PC-9 (cell line): ENCODE data around the gene AIFM2. TPM values are rescaled to one million over a fixed set of nuclear protein-coding genes. Genes with fewer than 3 reads are reported as not detected.

Experiments
- BruUV-seq: library from RNA; stranded (reverse); fragments of 400-500 nt; replicated peaks from 2 replicates; lab custom pipeline; 2021; lab: Mats Ljungman, UMichigan
- CTCF ChIA-PET: fragments of 300-600 bp; sonication (Branson Sonifier 250); formaldehyde crosslinking; loops from one replicate; lab custom pipeline; 2022; ENCODE audit warnings: antibody characterized with exemption; lab: Charles Lee
- POLR2A ChIA-PET: fragments of 300-600 bp; sonication (Branson Sonifier 250); formaldehyde crosslinking; loops from one replicate; lab custom pipeline; 2022; ENCODE audit warnings: antibody characterized with exemption; ENCODE audit not compliant: unreplicated experiment; lab: Charles Lee
- DNase-seq, 2 experiments: peaks; one replicate each; pipeline versions ENCODE4 v3.0.0 to v3.0.0-alpha.2; 2015 to 2022; ENCODE audit warnings: mixed read lengths in 1 of 2
- H2AFZ ChIP-seq: fragments of 200-600 bp; sonication (generic); 2 replicates; pipeline ENCODE4 v1.8.1; 2017; ENCODE audit warnings: antibody characterized with exemption
- H3F3A ChIP-seq: fragments of 200-600 bp; sonication (generic); 2 replicates; pipeline ENCODE4 v1.8.1; 2017; ENCODE audit warnings: antibody characterized with exemption, mild to moderate bottlenecking, low read depth; ENCODE audit not compliant: insufficient read depth
- H3K27ac ChIP-seq: fragments of 200-600 bp; sonication (generic); 2 replicates; pipeline ENCODE4 v1.6.1; 2016; ENCODE audit warnings: mixed run types
- H3K27me3 ChIP-seq: fragments of 200-600 bp; sonication (generic); 2 replicates; pipeline ENCODE4 v1.6.1; 2016; ENCODE audit warnings: low read depth, mixed run types; ENCODE audit not compliant: insufficient read depth
- H3K36me3 ChIP-seq: fragments of 200-600 bp; sonication (generic); 2 replicates; pipeline ENCODE4 v1.6.1; 2016; ENCODE audit warnings: low read depth, mixed run types
- H3K4me1 ChIP-seq: fragments of 200-600 bp; sonication (generic); replicated peaks from 2 replicates; pipeline ENCODE4 v1.6.1; 2016; ENCODE audit warnings: mixed run types; ENCODE audit not compliant: insufficient read depth
- H3K4me2 ChIP-seq: fragments of 200-600 bp; sonication (generic); 2 replicates; pipeline ENCODE4 v1.6.1; 2017; ENCODE audit warnings: mixed run types
- H3K4me3 ChIP-seq: fragments of 200-600 bp; sonication (generic); 2 replicates; pipeline ENCODE4 v1.6.1; 2016; ENCODE audit warnings: mixed run types
- H3K79me2 ChIP-seq: fragments of 200-600 bp; sonication (generic); 2 replicates; pipeline ENCODE4 v1.6.1; 2017; ENCODE audit warnings: low read depth, mixed run types
- H3K9me2 ChIP-seq: fragments of 200-600 bp; sonication (generic); 2 replicates; pipeline ENCODE4 v1.8.1; 2017; ENCODE audit warnings: mild to moderate bottlenecking; ENCODE audit not compliant: insufficient read depth
- H3K9me3 ChIP-seq: fragments of 200-600 bp; sonication (generic); 2 replicates; pipeline ENCODE4 v1.8.1; 2016; ENCODE audit warnings: low read depth; ENCODE audit not compliant: insufficient read depth
- H4K20me1 ChIP-seq: fragments of 200-600 bp; sonication (generic); 2 replicates; pipeline ENCODE4 v1.8.1; 2017; ENCODE audit not compliant: insufficient read depth
- EZH2 ChIP-seq: fragments of 200-600 bp; sonication (generic); IDR thresholded peaks from 2 replicates; pipeline ENCODE4 v1.8.0; 2017; ENCODE audit warnings: antibody characterized with exemption, low read depth
- intact Hi-C: fragments of 100-400 bp; cut with micrococcal nuclease; formaldehyde crosslinking; loops from one replicate; pipeline ENCODE4 v1.10.0; 2022; ENCODE audit not compliant: unreplicated experiment
- total RNA-seq: library from RNA; stranded (reverse); gene quantifications from 2 replicates; pipeline ENCODE4 v1.2.3, GENCODE V29; 2021
- TF ChIP-seq, protein P1 (sequence below): fragments of 200-600 bp; sonication (generic); conservative IDR thresholded peaks from 2 replicates; pipeline ENCODE4 v1.6.1; 2017; ENCODE audit warnings: mixed run types, antibody characterized with exemption, mild to moderate bottlenecking, moderate library complexity

Gene AIFM2
- total RNA-seq, 1 experiment from 2014 or later = 47.0 TPM

DNA sequence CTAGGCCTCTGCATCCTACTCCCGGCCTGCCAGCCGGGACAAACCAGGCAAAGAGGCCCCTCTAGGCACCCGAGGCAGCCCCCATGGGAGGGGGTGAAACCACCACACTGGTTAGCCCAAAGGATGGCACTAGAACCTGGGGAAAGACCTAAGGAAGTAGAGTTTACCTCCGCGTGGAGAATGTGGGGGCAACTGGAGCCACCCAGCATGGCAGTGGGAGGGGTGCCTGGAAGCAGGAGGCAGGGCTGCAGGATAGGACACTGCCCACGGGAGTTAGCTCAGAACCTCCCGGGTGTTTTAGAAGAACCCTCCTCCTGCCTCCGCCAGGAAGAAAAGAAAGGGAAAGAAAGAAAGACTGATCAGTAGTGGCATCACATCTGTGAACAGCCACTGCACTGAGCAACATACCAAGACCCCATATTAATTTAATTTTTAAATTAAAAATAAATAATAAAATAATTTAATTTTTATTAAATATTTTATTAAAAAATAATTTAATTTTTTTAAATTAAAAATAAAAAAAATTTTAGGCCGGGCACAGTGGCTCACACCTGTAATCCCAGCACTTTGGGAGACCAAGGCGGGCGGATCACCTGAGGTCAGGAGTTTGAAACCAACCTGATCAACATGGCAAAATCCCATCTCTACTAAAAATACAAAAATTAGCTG, 11.2 kb downstream of the AIFM2 start:
- no peaks in the 10 kb centered on the region for H3K4me1 ChIP-seq
- CTCF ChIA-PET = no interaction called here
- peaks cover 10% of the 10 kb centered on the region for H3K79me2 ChIP-seq
- POLR2A ChIA-PET = no interaction called here
- intact Hi-C loops = no loop called here
- peaks cover 24% of the 10 kb centered on the region; the same call in 1 of the 2 replicates for H3K36me3 ChIP-seq
- no peaks in the 10 kb centered on the region for H3K9me3 ChIP-seq
- no peak overlapping the region for H2AFZ ChIP-seq
- no peaks in the 10 kb centered on the region for H3K9me2 ChIP-seq
- H3F3A ChIP-seq = no peaks in the 10 kb centered on the region; the same call in 1 of the 2 replicates
- no peak for DNase-seq
- TF ChIP-seq, protein P1, sequence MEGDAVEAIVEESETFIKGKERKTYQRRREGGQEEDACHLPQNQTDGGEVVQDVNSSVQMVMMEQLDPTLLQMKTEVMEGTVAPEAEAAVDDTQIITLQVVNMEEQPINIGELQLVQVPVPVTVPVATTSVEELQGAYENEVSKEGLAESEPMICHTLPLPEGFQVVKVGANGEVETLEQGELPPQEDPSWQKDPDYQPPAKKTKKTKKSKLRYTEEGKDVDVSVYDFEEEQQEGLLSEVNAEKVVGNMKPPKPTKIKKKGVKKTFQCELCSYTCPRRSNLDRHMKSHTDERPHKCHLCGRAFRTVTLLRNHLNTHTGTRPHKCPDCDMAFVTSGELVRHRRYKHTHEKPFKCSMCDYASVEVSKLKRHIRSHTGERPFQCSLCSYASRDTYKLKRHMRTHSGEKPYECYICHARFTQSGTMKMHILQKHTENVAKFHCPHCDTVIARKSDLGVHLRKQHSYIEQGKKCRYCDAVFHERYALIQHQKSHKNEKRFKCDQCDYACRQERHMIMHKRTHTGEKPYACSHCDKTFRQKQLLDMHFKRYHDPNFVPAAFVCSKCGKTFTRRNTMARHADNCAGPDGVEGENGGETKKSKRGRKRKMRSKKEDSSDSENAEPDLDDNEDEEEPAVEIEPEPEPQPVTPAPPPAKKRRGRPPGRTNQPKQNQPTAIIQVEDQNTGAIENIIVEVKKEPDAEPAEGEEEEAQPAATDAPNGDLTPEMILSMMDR = no peak
- TF ChIP-seq EZH2 = no peak
- H4K20me1 ChIP-seq = no peaks in the 10 kb centered on the region; the same call in 1 of the 2 replicates
- H3K27ac ChIP-seq = no peak overlapping the region
- no peak overlapping the region for H3K4me3 ChIP-seq
- BruUV-seq = no TSS peak
- H3K27me3 ChIP-seq = no peaks in the 10 kb centered on the region
- H3K4me2 ChIP-seq = no peak overlapping the region

DNA sequence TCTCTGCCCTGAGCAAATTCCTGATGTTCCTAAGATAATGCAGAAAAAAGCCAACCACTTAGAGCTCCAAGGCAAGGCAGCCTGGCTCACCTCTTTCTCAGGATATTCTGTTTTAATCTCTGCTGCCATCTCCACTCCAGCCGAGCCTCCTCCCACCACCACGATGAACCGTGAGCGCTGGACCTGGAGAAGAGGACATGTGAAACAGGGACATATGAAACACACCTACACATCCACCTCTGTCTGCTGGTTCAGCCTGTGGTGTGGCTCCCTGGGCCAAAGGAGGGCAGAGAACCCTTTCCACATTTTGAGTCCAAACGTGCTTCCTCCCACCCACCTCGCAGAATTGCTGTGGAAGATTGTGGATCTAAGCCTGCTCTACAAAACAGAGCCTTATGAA, 12.2 kb downstream of the AIFM2 start:
- H4K20me1 ChIP-seq = no peaks in the 10 kb centered on the region; the same call in 1 of the 2 replicates
- H3F3A ChIP-seq = no peaks in the 10 kb centered on the region; the same call in 1 of the 2 replicates
- POLR2A ChIA-PET = interaction anchor here (0.6 kb wide), 1 partner anchor 1908 kb away, joined by 3 read pairs; no protein-coding TSS in a partner anchor
- H3K9me3 ChIP-seq = no peaks in the 10 kb centered on the region
- TF ChIP-seq, protein P1 = no peak
- no peak for TF ChIP-seq EZH2
- 0 out of 2 replicates have a peak, but pooled peaks cover 8% of the 10 kb centered on the region for H3K79me2 ChIP-seq
- H3K27ac ChIP-seq = no peak overlapping the region
- no peaks in the 10 kb centered on the region for H3K9me2 ChIP-seq
- H3K36me3 ChIP-seq = peaks cover 30% of the 10 kb centered on the region
- CTCF ChIA-PET = no interaction called here
- no peak overlapping the region for H2AFZ ChIP-seq
- no peak overlapping the region for H3K4me2 ChIP-seq
- no peak overlapping the region for H3K4me3 ChIP-seq
- intact Hi-C loops = no loop called here
- H3K4me1 ChIP-seq = no peaks in the 10 kb centered on the region
- no peak for DNase-seq
- BruUV-seq = no TSS peak
- H3K27me3 ChIP-seq = no peaks in the 10 kb centered on the region

DNA sequence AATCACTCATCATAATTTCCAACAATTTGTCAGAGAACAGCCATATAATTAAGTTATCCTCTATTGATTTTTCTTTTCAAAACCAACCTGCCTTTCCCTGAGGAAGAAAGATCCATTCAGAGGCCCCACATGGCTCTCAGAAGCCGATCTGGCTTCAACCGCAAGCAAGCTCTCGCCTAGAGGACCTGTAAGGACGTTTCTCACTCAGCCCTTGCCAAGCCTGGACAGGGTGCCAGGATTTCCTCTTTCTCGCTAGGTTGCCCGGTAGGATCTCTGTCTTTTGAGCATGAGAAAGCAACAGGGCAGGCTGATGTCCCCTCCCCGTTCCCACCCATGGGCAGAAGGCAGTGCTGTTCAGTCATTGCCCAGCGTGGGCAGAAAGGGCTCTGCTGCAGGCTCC, 13.0 kb downstream of the AIFM2 start:
- POLR2A ChIA-PET = interaction anchor here (0.6 kb wide), 1 partner anchor 72 kb away, joined by 5 read pairs; no protein-coding TSS in a partner anchor
- no peaks in the 10 kb centered on the region; the same call in 1 of the 2 replicates for H4K20me1 ChIP-seq
- no peak overlapping the region for H2AFZ ChIP-seq
- H3K79me2 ChIP-seq = 0 out of 2 replicates have a peak, but pooled peaks cover 3% of the 10 kb centered on the region
- no peaks in the 10 kb centered on the region for H3K4me1 ChIP-seq
- intact Hi-C loops = no loop called here
- H3F3A ChIP-seq = no peaks in the 10 kb centered on the region; the same call in 1 of the 2 replicates
- H3K27ac ChIP-seq = no peak overlapping the region
- no peak for DNase-seq
- no peak overlapping the region for H3K4me2 ChIP-seq
- no peak overlapping the region for H3K4me3 ChIP-seq
- H3K27me3 ChIP-seq = no peaks in the 10 kb centered on the region
- peaks cover 35% of the 10 kb centered on the region for H3K36me3 ChIP-seq
- CTCF ChIA-PET = no interaction called here
- no peak for TF ChIP-seq EZH2
- TF ChIP-seq, protein P1 = no peak
- H3K9me2 ChIP-seq = no peaks in the 10 kb centered on the region
- BruUV-seq = no TSS peak
- H3K9me3 ChIP-seq = no peaks in the 10 kb centered on the region
